C4-2B (cell line): Measurements from ENCODE around the gene TRIM62.

Experiments
- CTCF ChIP-seq: fragments of 450-650 bp; conservative IDR thresholded peaks from 2 replicates; pipeline ENCODE4 v1.5.1; 2017; ENCODE audit warnings: mild to moderate bottlenecking
- ZFX ChIP-seq: fragments of 450-650 bp; IDR thresholded peaks from 2 replicates; pipeline ENCODE4 v1.6.1; 2017

DNA sequence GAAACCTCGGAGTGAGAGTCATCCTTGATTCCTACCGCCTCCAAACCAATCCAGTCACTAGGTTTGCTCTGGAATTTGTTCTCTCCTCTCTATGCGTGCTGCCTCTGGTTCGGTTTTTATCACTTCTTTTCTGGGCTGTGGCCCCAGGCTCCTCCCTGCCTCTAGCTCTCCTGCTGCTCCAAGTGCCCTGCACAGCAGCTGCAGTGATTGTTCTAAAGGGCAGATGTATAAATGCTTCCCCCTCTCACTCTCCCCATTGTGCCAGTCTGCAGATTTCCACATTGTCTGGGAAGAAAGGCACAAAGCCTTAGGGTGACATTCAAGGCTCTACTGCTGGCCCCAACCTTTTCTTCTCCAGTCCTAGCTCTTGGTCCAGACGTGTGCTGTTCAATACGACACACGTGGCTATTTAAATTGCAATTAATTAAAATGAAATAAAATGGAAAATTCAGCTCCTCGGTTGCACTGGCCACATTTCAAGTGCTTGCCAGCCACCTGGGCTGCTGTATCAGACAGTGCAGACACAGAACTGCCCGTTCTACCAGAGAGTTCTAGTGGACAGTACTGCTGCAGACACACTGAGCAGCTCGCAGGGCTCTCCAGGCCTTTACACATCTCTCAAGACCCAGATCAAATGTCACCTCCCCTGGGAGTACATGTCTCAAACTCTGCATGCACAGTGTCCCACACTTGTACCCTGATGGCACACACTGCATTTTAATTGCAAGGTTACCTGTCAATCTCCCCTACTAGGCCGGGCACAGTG lies 12.4 kb downstream of the TRIM62 start:
- TF ChIP-seq CTCF (no peak), ZFX (no peak)
